ENCODE results near the gene P3R3URF. TPM values are rescaled to one million over a fixed set of nuclear protein-coding genes. Genes with fewer than 3 reads are reported as not detected.

Gene P3R3URF
- total and polyA plus RNA-seq, 10 donors: not detected

DNA sequence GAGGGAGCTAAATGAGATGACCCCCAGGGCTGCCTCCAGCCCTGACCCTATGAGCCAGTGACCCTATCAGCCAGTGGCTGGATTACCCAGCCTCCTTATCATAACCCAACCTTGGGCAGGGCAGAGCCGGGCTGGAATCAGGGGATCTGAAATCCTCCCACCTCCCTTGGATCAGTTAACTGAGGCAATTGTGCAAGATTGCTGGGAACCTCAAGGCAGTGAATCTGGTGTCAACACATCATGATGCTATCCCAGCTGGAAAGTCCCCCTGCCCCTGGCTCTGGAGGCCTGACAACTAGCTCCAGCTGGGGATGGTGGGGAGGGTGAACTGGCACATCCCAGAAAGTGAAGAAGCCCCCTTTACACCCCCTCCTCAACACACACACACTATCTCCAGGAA, 7.8 kb downstream of the P3R3URF start:
- H3K4me1 ChIP-seq: peaks cover 14 to 67% (median 45%) of the 10 kb centered on the region in 6 donors
- TF ChIP-seq POLR2A (IDR thresholded peaks at IDR 0.05): no peak
- TF ChIP-seq CTCF (IDR thresholded peaks at IDR 0.05 in 8 of 11, conservative IDR thresholded peaks at IDR 0.05 in 3 of 11): no peak
- TF ChIP-seq POLR2AphosphoS5 (IDR thresholded peaks at IDR 0.05): no peak
- DNase-seq: no peak
- no peaks in the 10 kb centered on the region for H3K9me3 ChIP-seq
- H3K4me3 ChIP-seq: no peak overlapping the region
- H3K27me3 ChIP-seq (replicated peaks in 1 of 7): peaks cover 0 to 11% (median 0%) of the 10 kb centered on the region in 7 donors
- peak overlapping the region in 4 of 8 donors; percentile 4 to 70 (median 29) for H3K27ac ChIP-seq
- intact Hi-C loops (cut with DNase I; ENCODE audit: low total_unique reads): no loop called here
- H3K36me3 ChIP-seq: no peaks in the 10 kb centered on the region
- 43 to 81% (median 50%) methylated on average over 1 of the region's 1 CpG for WGBS, 5 donors

- WGBS, 5 donors: 3 to 23% (median 4%) methylated on average over 38 to 47 of the region's 47 CpGs
- intact Hi-C loops (cut with DNase I; ENCODE audit: low total_unique reads): no loop called here
- Histone ChIP-seq H3K36me3 (no peaks in the 10 kb centered on the region), H3K4me3 (peak overlapping the region; percentile 10 to 72 (median 44)), H3K27me3 (replicated peaks in 1 of 7) (peaks cover 0 to 11% (median 0%) of the 10 kb centered on the region in 7 donors), H3K4me1 (peaks cover 14 to 52% (median 38%) of the 10 kb centered on the region in 6 donors), H3K9me3 (no peaks in the 10 kb centered on the region), H3K27ac (peak overlapping the region; percentile 14 to 84 (median 79))
- TF ChIP-seq POLR2A (IDR thresholded peaks at IDR 0.05) (no peak), POLR2AphosphoS5 (IDR thresholded peaks at IDR 0.05) (peak; percentile 70 to 82 (median 81)), CTCF (IDR thresholded peaks at IDR 0.05 in 8 of 11, conservative IDR thresholded peaks at IDR 0.05 in 3 of 11) (peak in 1 of 11 experiments; percentile 6)
- peak; percentile 88 for DNase-seq
These were observed 9.5 kb downstream of the P3R3URF start for GRCh38 chr1:46166521-46167462.

DNA sequence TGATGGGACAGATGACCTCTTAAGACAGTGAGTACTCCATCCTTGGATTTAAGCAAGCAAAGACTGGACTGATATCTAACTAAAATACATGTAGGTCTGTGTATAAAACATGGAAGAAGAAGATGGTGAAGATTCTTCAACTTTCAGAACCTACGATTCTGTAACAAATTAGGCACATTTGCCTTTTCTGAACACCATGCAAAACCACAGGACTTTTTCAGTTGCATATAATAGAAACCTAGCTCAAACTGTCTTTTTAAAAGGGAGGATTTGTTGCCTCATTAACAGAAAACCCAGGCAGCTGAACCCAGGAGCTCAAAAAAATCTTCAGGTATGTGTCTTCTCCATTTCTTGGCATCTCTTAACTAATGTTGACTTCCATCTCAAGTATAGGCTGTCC, 16.1 kb downstream of the P3R3URF start:
- TF ChIP-seq POLR2A (IDR thresholded peaks at IDR 0.05) (no peak), CTCF (IDR thresholded peaks at IDR 0.05 in 8 of 11, conservative IDR thresholded peaks at IDR 0.05 in 3 of 11) (no peak), POLR2AphosphoS5 (IDR thresholded peaks at IDR 0.05) (no peak)
- Histone ChIP-seq H3K27ac (no peak overlapping the region), H3K4me1 (no peaks in the 10 kb centered on the region), H3K36me3 (no peaks in the 10 kb centered on the region), H3K4me3 (no peak overlapping the region), H3K9me3 (no peaks in the 10 kb centered on the region), H3K27me3 (replicated peaks in 1 of 7) (no peaks in the 10 kb centered on the region)
- DNase-seq: no peak
- intact Hi-C loops (cut with DNase I; ENCODE audit: low total_unique reads): no loop called here
- 71 to 86% (median 80%) methylated on average over 1 of the region's 1 CpG for WGBS, 5 donors

DNA sequence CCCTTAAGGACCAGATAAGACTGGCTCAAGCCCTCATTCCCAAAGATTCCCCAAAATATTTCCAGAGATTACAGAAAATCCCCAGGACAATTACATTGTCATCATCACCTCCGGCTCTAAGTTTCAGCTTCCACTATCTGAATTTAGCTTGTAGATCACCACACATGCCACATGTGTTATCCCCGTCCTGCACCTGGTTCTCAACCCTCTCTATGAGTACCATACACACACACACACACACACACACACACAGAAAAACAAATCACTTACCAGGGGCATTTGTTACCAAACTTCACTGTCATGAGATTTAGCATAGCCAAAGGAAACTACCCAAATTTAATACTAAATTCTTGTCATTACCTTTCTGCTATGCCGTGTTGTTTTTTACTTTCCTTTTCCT, 16.8 kb downstream of the P3R3URF start:
- no peak for DNase-seq
- Histone ChIP-seq H3K9me3 (no peaks in the 10 kb centered on the region), H3K27ac (no peak overlapping the region), H3K4me3 (no peak overlapping the region), H3K36me3 (no peaks in the 10 kb centered on the region), H3K27me3 (replicated peaks in 1 of 7) (no peaks in the 10 kb centered on the region), H3K4me1 (no peaks in the 10 kb centered on the region)
- 69 to 83% (median 75%) methylated on average over 3 of the region's 3 CpGs for WGBS, 5 donors
- TF ChIP-seq CTCF (IDR thresholded peaks at IDR 0.05 in 8 of 11, conservative IDR thresholded peaks at IDR 0.05 in 3 of 11): no peak
- TF ChIP-seq POLR2AphosphoS5 (IDR thresholded peaks at IDR 0.05): no peak
- TF ChIP-seq POLR2A (IDR thresholded peaks at IDR 0.05): no peak
- intact Hi-C loops (cut with DNase I; ENCODE audit: low total_unique reads): no loop called here
